HepG2 (cell line): ENCODE data around the gene TOMM40L. TPM values are rescaled to one million over a fixed set of nuclear protein-coding genes. Genes with fewer than 3 reads are reported as not detected.
A peak's percentile ranks its signal among the peaks of the same experiment; 100 is the strongest.

Experiments
- CSRNP2 ChIP-seq: sonication (generic); formaldehyde crosslinking; conservative IDR thresholded peaks from 2 replicates; pipeline ENCODE4 v1.8.0; 2022; ENCODE audit warnings: low read depth, missing genetic modification reagents
- CTCF ChIP-seq: sonication (generic); formaldehyde crosslinking; IDR thresholded peaks from 2 replicates; pipeline ENCODE4 v1.5.0; 2020; ENCODE audit warnings: mild to moderate bottlenecking, missing genetic modification reagents, moderate library complexity
- MED1 ChIP-seq: sonication (generic); formaldehyde crosslinking; IDR thresholded peaks from 2 replicates; pipeline ENCODE4 v1.4.0; 2020; ENCODE audit warnings: missing genetic modification reagents
- NFATC3 ChIP-seq: sonication (generic); formaldehyde crosslinking; IDR thresholded peaks from 2 replicates; pipeline ENCODE4 v1.5.1; 2020; ENCODE audit warnings: mild to moderate bottlenecking, missing genetic modification reagents
- TBX3 ChIP-seq: fragments of 450-650 bp; IDR thresholded peaks from 2 replicates; pipeline ENCODE4 v1.6.1; 2017; ENCODE audit warnings: antibody characterized with exemption, mild to moderate bottlenecking, inconsistent platforms, borderline replicate concordance
- TMF1 ChIP-seq: sonication (generic); formaldehyde crosslinking; IDR thresholded peaks from 2 replicates; pipeline ENCODE4 v1.8.1; 2022; ENCODE audit warnings: low read depth, missing genetic modification reagents
- ZNF224 ChIP-seq: sonication (generic); formaldehyde crosslinking; IDR thresholded peaks from 2 replicates; pipeline ENCODE4 v1.5.0; 2020; ENCODE audit warnings: mild to moderate bottlenecking, missing genetic modification reagents
- ZNF253 ChIP-seq: sonication (generic); formaldehyde crosslinking; IDR thresholded peaks from 2 replicates; pipeline ENCODE4 v1.8.0; 2022; ENCODE audit warnings: mild to moderate bottlenecking, missing genetic modification reagents, borderline replicate concordance
- ZNF414 ChIP-seq: sonication (generic); formaldehyde crosslinking; IDR thresholded peaks from 2 replicates; pipeline ENCODE4 v1.5.0; 2020; ENCODE audit warnings: missing genetic modification reagents
- ZNF441 ChIP-seq: sonication (generic); formaldehyde crosslinking; IDR thresholded peaks from 2 replicates; pipeline ENCODE4 v1.7.0; 2021; ENCODE audit warnings: missing genetic modification reagents, borderline replicate concordance
- ZNF609 ChIP-seq: sonication (generic); formaldehyde crosslinking; IDR thresholded peaks from 2 replicates; pipeline ENCODE4 v1.4.0; 2020; ENCODE audit warnings: mild to moderate bottlenecking, missing genetic modification reagents, borderline replicate concordance
- ZNF737 ChIP-seq: sonication (generic); formaldehyde crosslinking; IDR thresholded peaks from 2 replicates; pipeline ENCODE4 v1.5.0; 2020; ENCODE audit warnings: missing genetic modification reagents, mild to moderate bottlenecking, borderline replicate concordance
- ZNF749 ChIP-seq: sonication (generic); formaldehyde crosslinking; IDR thresholded peaks from 2 replicates; pipeline ENCODE4 v1.8.0; 2022; ENCODE audit warnings: mild to moderate bottlenecking, missing genetic modification reagents, moderate library complexity, borderline replicate concordance
- polyA plus RNA-seq, 8 experiments: library from polyadenylated mRNA; depleted of rRNA in 3 of 8; stranded (reverse) in 7 of 8; unstranded in 1 of 8; fragments of >200 nt; fragmentation: Illumina TruSeq in 4 of 8; extraction: Trizol in 4 of 8; gene quantifications; 2 replicates each; pipeline versions ENCODE4 v1.2.1 to v1.2.3, GENCODE V29; 2011 to 2016; ENCODE audit warnings: low read depth in 4 of 8, missing spikeins in 1 of 8, mixed read lengths in 1 of 8; ENCODE audit not compliant: insufficient read depth in 1 of 8
- total RNA-seq, 5 experiments: library from RNA; depleted of rRNA; stranded (reverse); fragments of >200 nt; fragmentation: Illumina TruSeq; extraction: Trizol; gene quantifications; 2 replicates each; pipeline ENCODE4 v1.2.3, GENCODE V29; 2016; ENCODE audit warnings: low read depth in 1 of 5
- TF ChIP-seq, protein P1 (sequence below): sonication (generic); formaldehyde crosslinking; IDR thresholded peaks from 2 replicates; pipeline ENCODE4 v1.8.0; 2022; ENCODE audit warnings: missing genetic modification reagents, mild to moderate bottlenecking, moderate library complexity, borderline replicate concordance
- TF ChIP-seq, protein P2 (sequence below): sonication (generic); formaldehyde crosslinking; IDR thresholded peaks from 2 replicates; pipeline ENCODE4 v1.5.0; 2020; ENCODE audit warnings: mild to moderate bottlenecking, missing genetic modification reagents, borderline replicate concordance

The TOMM40L gene
- total and polyA plus RNA-seq, 2 of the 13 experiments (the other 11 are each of a cell fraction or from before 2014, with no cell fraction given) = 14.1 to 26.2 TPM

- TF ChIP-seq ZNF609 (peak; percentile 75; the same call in 1 of the 2 replicates), TMF1 (CRISPR knock-in tag) (no peak), ZNF414 (no peak), ZNF737 (CRISPR knock-in tag) (no peak), ZNF224 (no peak), TBX3 (peak; percentile 46; the same call in 1 of the 2 replicates), CTCF (CRISPR knock-in tag) (no peak), ZNF253 (CRISPR knock-in tag) (no peak), NFATC3 (CRISPR knock-in tag) (no peak), MED1 (CRISPR knock-in tag) (peak; percentile 55; the same call in 1 of the 2 replicates), CSRNP2 (CRISPR knock-in tag) (no peak), ZNF749 (CRISPR knock-in tag) (no peak), ZNF441 (CRISPR knock-in tag) (no peak)
- TF ChIP-seq, protein P1, sequence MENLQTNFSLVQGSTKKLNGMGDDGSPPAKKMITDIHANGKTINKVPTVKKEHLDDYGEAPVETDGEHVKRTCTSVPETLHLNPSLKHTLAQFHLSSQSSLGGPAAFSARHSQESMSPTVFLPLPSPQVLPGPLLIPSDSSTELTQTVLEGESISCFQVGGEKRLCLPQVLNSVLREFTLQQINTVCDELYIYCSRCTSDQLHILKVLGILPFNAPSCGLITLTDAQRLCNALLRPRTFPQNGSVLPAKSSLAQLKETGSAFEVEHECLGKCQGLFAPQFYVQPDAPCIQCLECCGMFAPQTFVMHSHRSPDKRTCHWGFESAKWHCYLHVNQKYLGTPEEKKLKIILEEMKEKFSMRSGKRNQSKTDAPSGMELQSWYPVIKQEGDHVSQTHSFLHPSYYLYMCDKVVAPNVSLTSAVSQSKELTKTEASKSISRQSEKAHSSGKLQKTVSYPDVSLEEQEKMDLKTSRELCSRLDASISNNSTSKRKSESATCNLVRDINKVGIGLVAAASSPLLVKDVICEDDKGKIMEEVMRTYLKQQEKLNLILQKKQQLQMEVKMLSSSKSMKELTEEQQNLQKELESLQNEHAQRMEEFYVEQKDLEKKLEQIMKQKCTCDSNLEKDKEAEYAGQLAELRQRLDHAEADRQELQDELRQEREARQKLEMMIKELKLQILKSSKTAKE (CRISPR knock-in tag) = peak; percentile 56; the same call in 1 of the 2 replicates
- TF ChIP-seq, protein P2, sequence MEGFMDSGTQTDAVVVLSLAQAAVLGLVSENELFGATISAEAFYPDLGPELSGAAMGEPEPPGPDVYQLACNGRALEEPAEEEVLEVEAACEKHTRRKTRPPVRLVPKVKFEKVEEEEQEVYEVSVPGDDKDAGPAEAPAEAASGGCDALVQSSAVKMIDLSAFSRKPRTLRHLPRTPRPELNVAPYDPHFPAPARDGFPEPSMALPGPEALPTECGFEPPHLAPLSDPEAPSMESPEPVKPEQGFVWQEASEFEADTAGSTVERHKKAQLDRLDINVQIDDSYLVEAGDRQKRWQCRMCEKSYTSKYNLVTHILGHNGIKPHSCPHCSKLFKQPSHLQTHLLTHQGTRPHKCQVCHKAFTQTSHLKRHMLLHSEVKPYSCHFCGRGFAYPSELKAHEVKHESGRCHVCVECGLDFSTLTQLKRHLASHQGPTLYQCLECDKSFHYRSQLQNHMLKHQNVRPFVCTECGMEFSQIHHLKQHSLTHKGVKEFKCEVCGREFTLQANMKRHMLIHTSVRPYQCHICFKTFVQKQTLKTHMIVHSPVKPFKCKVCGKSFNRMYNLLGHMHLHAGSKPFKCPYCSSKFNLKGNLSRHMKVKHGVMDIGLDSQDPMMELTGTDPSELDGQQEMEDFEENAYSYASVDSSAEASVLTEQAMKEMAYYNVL (CRISPR knock-in tag) = no peak
Observed at GRCh38 chr1:161238039-161238473, 12.2 kb downstream of the TOMM40L start, which contains the start of gene NR1I3 (continued).
